Activated CD8-positive, alpha-beta memory T cell treated with anti-CD3 and anti-CD28 coated beads, Interleukin-2, amount 10 ng/mL, durations not matched to agents 7 days and 5 days (primary cell): ENCODE results near the gene SDCCAG8. TPM values are rescaled to one million over a fixed set of nuclear protein-coding genes. Genes with fewer than 3 reads are reported as not detected.
A peak's percentile ranks its signal among the peaks of the same experiment; 100 is the strongest.
"Not testable (repeated sequence)": the region's sequence is repeated elsewhere in the genome, so short reads cannot be mapped to it uniquely, and the experiment has no call there.

Source experiments
- ATAC-seq: fragments of 150-1000 bp; cut with Tn5 transposase; one replicate; pipeline ENCODE4 v1.10.0; 2021; ENCODE audit warnings: moderate library complexity
- CTCF ChIA-PET: fragments of 350-600 bp; sonication (Branson Sonifier 250); formaldehyde crosslinking; loops from one replicate; lab custom pipeline; 2021; ENCODE audit warnings: antibody characterized with exemption; lab: Charles Lee
- DNase-seq: peaks from one replicate; pipeline ENCODE4 v3.0.0-alpha.2; 2020
- H3K27ac Mint-ChIP-seq: one replicate; pipeline ENCODE4 v1.8.0; 2021; ENCODE audit warnings: mild to moderate bottlenecking, mixed read lengths
- H3K27me3 Mint-ChIP-seq: one replicate; pipeline ENCODE4 v1.8.0; 2021; ENCODE audit warnings: mixed read lengths
- H3K36me3 Mint-ChIP-seq: one replicate; pipeline ENCODE4 v1.8.0; 2021; ENCODE audit warnings: mild to moderate bottlenecking, mixed read lengths
- H3K4me1 Mint-ChIP-seq: one replicate; pipeline ENCODE4 v1.8.0; 2021; ENCODE audit warnings: mixed read lengths
- H3K4me3 Mint-ChIP-seq: one replicate; pipeline ENCODE4 v1.8.0; 2021; ENCODE audit warnings: mild to moderate bottlenecking, moderate library complexity, mixed read lengths
- H3K9me3 Mint-ChIP-seq: one replicate; pipeline ENCODE4 v1.8.0; 2022; ENCODE audit warnings: low read depth, mixed read lengths
- total RNA-seq, 2 experiments: library from RNA; stranded (reverse); gene quantifications; one replicate each; pipeline ENCODE4 v1.2.3, GENCODE V29; 2021

The SDCCAG8 gene
- total RNA-seq, 2 experiments from 2014 or later, result 14.9 to 27.1 TPM

DNA sequence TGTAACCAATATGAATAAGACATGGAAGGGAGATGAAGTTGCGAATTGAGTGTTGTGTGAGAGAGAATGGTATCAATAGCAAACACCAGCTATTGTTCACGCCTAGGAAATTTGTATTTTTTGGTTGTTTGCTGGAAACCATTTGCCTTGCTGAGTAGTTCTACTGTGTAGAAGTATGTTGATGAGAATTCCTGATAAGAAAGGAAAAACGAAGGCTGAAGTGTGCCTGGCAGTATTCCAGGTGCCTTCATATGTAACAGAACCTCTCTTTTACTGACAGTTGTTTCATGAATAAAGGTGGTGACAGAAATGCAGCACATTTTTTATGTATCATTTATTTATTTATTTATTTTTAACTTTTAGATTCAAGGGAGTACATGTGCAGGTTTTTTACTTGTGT is 79.5 kb downstream of the SDCCAG8 start:
- no peak overlapping the region for H3K4me3 Mint-ChIP-seq
- CTCF ChIA-PET, result no interaction called here
- H3K9me3 Mint-ChIP-seq, result no peaks in the 10 kb centered on the region
- DNase-seq, result no peak
- peaks cover 9% of the 10 kb centered on the region for H3K36me3 Mint-ChIP-seq
- no peak overlapping the region for H3K27ac Mint-ChIP-seq
- no peaks in the 10 kb centered on the region for H3K27me3 Mint-ChIP-seq
- H3K4me1 Mint-ChIP-seq, result no peaks in the 10 kb centered on the region
- no peak for ATAC-seq

DNA sequence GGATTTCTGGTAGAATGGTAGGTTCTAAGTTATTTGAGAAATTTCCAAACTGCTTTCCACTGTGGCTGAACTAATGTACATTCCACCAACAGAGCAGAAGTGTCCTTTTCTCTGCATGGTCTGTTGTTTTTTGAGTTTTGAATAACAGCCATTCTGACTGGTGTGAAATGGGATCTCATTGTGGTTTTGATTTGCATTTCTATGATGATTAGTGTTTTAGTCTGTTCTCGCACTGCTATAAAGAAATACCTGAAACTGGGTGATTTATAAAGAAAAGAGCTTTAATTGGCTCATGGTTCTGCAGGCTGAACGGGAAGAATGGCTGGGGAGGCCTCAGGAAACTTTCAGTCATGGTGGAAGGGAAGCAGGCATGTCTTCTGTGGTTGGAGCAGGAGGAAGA is 80.3 kb downstream of the SDCCAG8 start:
- no peaks in the 10 kb centered on the region for H3K9me3 Mint-ChIP-seq
- H3K36me3 Mint-ChIP-seq, result peaks cover 9% of the 10 kb centered on the region
- H3K27me3 Mint-ChIP-seq, result no peaks in the 10 kb centered on the region
- H3K27ac Mint-ChIP-seq, result no peak overlapping the region
- H3K4me1 Mint-ChIP-seq, result no peaks in the 10 kb centered on the region
- no peak overlapping the region for H3K4me3 Mint-ChIP-seq
- no peak for DNase-seq
- CTCF ChIA-PET, result no interaction called here
- ATAC-seq, result no peak

DNA sequence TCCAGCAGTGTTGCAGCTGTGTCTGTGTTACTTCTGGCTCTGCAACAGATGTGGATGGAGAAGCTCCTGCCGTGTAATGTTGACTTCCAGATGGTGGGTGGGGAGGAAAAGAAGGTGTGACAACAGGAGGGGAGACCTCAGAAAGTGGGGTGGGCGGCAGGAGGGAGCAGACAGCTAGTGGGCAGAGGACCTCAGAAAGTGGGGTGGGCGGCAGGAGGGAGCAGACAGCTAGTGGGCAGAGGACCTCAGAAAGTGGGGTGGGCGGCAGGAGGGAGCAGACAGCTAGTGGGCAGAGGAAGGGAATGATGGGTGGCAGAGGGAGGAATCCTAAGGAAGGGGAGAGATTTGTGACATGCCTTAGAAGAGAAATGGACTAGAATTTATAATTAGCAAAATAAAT is 83.0 kb downstream of the SDCCAG8 start:
- H3K27ac Mint-ChIP-seq, H3K4me3 Mint-ChIP-seq, CTCF ChIA-PET, H3K9me3 Mint-ChIP-seq, DNase-seq, ATAC-seq, H3K4me1 Mint-ChIP-seq, H3K27me3 Mint-ChIP-seq, H3K36me3 Mint-ChIP-seq: not testable (repeated sequence)

DNA sequence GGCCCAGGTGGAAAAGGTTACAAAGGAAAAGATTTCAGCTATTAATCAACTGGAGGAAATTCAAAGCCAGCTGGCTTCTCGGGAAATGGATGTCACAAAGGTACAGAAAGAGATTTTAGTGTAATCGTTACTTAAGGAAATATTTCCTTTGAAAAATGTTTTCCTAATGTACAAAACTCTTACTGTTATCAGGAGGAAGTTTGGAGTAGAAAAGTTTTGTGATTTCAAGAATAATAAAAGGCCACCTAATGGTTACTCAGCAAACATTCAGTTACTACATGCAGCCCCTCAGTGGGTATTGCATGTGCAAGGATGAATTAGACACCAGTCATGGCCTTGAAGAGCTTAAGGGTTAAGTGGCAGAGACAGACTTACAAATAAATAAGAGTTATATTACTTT is 85.2 kb downstream of the SDCCAG8 start:
- no peak overlapping the region for H3K27ac Mint-ChIP-seq
- H3K36me3 Mint-ChIP-seq, result peaks cover 4% of the 10 kb centered on the region
- DNase-seq (no peak), ATAC-seq (no peak)
- H3K27me3 Mint-ChIP-seq, result no peaks in the 10 kb centered on the region
- H3K9me3 Mint-ChIP-seq, result no peaks in the 10 kb centered on the region
- CTCF ChIA-PET, result no interaction called here
- no peak overlapping the region for H3K4me3 Mint-ChIP-seq
- H3K4me1 Mint-ChIP-seq, result peaks cover 9% of the 10 kb centered on the region

DNA sequence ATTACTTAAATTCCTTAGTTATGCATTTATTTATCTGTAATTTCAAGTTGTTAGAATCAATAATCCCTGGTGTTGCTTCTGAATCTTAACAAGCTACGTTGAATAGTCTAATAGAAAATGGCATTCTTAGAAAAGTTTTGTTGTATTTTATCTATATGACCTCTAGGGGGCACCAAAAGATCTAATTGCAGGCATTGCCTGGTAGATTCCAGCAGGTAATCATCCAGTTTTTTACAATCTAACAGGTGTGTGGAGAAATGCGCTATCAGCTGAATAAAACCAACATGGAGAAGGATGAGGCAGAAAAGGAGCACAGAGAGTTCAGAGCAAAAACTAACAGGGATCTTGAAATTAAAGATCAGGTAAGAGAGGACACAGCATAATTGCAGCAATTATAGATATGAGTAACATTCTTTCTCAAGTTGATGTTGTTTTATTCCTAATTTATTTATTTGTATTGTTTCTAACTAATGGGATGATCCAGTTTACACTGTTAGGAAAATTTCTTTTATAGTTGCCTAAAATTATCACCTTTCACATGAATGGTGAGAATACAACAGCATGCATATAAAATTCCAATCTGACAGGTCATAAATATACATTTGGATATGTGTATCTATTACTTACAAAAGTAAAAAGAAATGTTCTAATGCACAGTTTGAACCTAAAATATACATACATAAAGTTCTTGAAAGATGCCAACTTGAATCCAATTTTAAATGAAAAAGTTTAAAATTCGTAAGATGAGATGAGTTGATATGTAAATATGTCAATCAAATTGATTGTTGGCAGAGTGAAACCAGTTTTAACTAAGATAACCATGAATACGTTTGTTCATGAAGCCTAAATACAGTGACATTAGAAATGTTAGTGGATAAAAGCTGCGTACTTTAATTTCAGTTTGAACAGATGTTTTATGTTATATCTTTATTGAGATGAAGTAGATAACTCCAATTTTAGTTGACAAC is 88.4 kb downstream of the SDCCAG8 start:
- Mint-ChIP-seq H3K27ac (no peak overlapping the region), H3K4me3 (no peak overlapping the region), H3K9me3 (no peaks in the 10 kb centered on the region), H3K36me3 (no peaks in the 10 kb centered on the region), H3K4me1 (peaks cover 15% of the 10 kb centered on the region), H3K27me3 (no peaks in the 10 kb centered on the region)
- DNase-seq (no peak), ATAC-seq (peak; percentile 63)
- CTCF ChIA-PET, result interaction anchor here (0.6 to 2.7 kb wide), 20 partner anchors 9 to 955 kb away, joined by 3 to 18 read pairs (median 4); no protein-coding TSS in a partner anchor

DNA sequence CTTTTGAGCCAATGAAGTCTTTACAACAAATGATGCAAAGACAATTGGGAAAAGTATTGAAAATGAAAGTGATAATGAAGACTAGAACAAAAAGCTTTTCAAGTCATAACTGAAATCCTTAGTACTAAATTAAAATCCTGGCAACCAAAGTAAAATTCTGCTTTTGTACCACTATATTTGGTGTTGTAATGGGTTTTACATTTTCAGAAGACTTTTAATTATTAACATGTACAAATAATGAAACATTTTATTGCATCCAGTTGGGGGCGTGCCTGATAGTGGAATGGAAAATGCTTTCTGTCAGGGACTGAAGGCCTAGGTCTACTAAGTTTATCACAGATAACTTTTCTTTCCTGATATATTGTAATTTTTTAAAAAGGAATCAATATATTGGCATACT is 89.4 kb downstream of the SDCCAG8 start:
- DNase-seq (no peak), ATAC-seq (no peak)
- no peak overlapping the region for H3K27ac Mint-ChIP-seq
- peaks cover 17% of the 10 kb centered on the region for H3K4me1 Mint-ChIP-seq
- H3K27me3 Mint-ChIP-seq, result no peaks in the 10 kb centered on the region
- CTCF ChIA-PET, result interaction anchor here (0.7 to 2.2 kb wide), 5 partner anchors 56 to 944 kb away, joined by 3 to 5 read pairs (median 4); no protein-coding TSS in a partner anchor
- H3K9me3 Mint-ChIP-seq, result no peaks in the 10 kb centered on the region
- H3K4me3 Mint-ChIP-seq, result no peak overlapping the region
- H3K36me3 Mint-ChIP-seq, result no peaks in the 10 kb centered on the region

DNA sequence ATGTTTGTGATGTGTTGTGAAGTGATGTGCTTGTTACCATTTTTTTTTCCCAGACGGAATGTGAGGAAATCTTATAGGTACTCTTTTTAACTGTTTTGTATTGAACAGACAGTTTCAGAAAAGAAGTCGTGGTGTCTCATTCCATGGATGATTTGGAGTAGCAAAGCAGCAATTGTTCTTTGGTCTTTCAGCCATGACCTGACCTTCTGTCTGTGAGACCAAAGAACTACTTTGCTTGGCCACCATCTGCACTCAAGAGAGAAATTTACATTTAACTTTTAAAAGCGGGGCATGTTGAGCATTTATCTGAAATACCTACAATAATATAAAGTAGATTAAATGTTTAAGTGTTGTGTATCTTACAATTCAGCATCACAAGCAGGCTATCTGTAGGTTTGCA is 90.2 kb downstream of the SDCCAG8 start:
- Mint-ChIP-seq H3K4me3 (no peak overlapping the region), H3K36me3 (no peaks in the 10 kb centered on the region), H3K27me3 (no peaks in the 10 kb centered on the region), H3K9me3 (no peaks in the 10 kb centered on the region), H3K27ac (no peak overlapping the region), H3K4me1 (peaks cover 17% of the 10 kb centered on the region)
- DNase-seq, result no peak
- no peak for ATAC-seq
- CTCF ChIA-PET, result no interaction called here

DNA sequence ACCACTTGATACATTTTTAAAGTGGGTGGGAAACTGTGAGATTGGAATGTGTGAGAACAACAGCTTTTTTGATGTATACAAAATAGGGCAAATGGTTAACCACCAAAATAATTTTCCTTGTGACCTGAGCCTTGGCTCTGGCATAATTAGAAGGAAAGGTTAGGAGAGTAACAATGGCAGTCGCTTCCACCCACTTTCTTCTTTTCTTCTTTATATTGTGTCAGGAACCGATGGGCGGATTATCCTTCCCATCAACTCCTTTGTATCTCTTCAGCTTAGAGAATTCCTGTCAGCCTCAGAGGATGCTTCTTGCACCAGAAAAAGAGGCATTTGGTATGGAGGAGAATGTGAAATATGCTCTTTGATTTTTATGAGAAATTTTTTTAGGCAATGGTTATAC is 90.6 kb downstream of the SDCCAG8 start:
- Mint-ChIP-seq H3K27me3 (no peaks in the 10 kb centered on the region), H3K4me3 (no peak overlapping the region), H3K36me3 (no peaks in the 10 kb centered on the region), H3K4me1 (peaks cover 17% of the 10 kb centered on the region), H3K27ac (no peak overlapping the region), H3K9me3 (no peaks in the 10 kb centered on the region)
- ATAC-seq (no peak), DNase-seq (no peak)
- CTCF ChIA-PET, result no interaction called here

DNA sequence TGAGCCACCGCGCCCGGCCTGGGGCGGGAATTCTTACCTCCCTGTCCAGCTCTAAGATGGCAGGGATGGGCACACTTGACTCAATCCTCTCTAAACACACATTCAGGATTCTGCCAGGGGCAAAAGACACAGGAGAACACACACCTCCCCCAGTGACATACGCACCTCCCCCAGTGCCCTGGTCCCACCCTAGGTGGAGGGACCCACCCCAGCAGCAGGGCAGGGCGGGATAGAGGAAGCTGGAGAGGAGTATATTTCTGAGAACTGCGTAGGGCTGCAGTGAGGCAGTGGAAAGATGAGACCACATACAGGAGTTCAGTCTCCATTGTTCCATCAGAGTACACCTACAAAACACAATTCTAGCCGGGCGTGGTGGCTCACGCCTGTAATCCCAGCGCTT is 92.5 kb downstream of the SDCCAG8 start:
- CTCF ChIA-PET, result no interaction called here
- peaks cover 2% of the 10 kb centered on the region for H3K36me3 Mint-ChIP-seq
- H3K4me1 Mint-ChIP-seq, result peaks cover 19% of the 10 kb centered on the region
- ATAC-seq (no peak), DNase-seq (no peak)
- H3K9me3 Mint-ChIP-seq, result no peaks in the 10 kb centered on the region
- H3K27me3 Mint-ChIP-seq, result no peaks in the 10 kb centered on the region
- no peak overlapping the region for H3K27ac Mint-ChIP-seq
- H3K4me3 Mint-ChIP-seq, result no peak overlapping the region

DNA sequence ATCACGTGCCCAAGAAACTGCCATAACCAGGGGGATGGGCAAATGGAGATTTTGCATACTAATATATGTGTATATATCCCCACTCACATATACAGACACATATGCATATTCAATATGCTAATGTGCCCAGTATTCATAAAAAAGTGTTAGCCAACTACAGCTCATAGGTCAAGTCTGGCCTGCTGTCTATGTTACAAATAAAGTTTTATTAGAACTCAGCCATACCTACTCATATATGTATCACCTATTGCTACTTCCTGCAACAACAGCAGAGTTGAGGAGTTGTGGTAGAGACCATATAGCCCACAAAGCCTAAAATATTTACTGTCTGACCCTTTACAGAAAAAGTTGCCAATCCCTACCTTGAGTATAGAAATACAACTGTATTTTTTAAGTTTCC is 93.3 kb downstream of the SDCCAG8 start:
- H3K4me3 Mint-ChIP-seq, result no peak overlapping the region
- H3K9me3 Mint-ChIP-seq, result no peaks in the 10 kb centered on the region
- peaks cover 19% of the 10 kb centered on the region for H3K4me1 Mint-ChIP-seq
- ATAC-seq (no peak), DNase-seq (no peak)
- peaks cover 5% of the 10 kb centered on the region for H3K36me3 Mint-ChIP-seq
- H3K27me3 Mint-ChIP-seq, result no peaks in the 10 kb centered on the region
- H3K27ac Mint-ChIP-seq, result no peak overlapping the region
- CTCF ChIA-PET, result no interaction called here

DNA sequence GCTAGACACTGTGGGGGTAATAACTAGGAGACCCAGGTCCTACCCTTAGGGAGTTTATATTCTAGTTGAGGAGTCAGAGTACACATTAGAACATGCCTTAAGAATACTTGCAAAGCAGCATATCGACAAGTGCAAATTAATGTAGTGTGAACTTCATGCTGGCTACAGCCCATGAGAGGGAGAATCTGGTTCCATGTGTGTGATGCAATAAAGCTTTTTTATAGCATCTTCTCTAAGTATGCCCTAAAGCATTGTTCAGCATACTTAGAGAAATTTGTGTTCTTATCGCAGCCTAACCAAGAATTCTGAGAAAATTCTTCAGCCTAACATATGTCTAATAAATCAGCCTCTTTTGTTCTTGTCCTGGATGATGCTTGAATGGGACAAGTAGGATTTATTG is 95.5 kb downstream of the SDCCAG8 start:
- H3K4me1 Mint-ChIP-seq, result peaks cover 24% of the 10 kb centered on the region
- DNase-seq (no peak), ATAC-seq (no peak)
- CTCF ChIA-PET, result no interaction called here
- H3K27ac Mint-ChIP-seq, result no peak overlapping the region
- no peaks in the 10 kb centered on the region for H3K27me3 Mint-ChIP-seq
- peaks cover 5% of the 10 kb centered on the region for H3K36me3 Mint-ChIP-seq
- H3K4me3 Mint-ChIP-seq, result no peak overlapping the region
- no peaks in the 10 kb centered on the region for H3K9me3 Mint-ChIP-seq

DNA sequence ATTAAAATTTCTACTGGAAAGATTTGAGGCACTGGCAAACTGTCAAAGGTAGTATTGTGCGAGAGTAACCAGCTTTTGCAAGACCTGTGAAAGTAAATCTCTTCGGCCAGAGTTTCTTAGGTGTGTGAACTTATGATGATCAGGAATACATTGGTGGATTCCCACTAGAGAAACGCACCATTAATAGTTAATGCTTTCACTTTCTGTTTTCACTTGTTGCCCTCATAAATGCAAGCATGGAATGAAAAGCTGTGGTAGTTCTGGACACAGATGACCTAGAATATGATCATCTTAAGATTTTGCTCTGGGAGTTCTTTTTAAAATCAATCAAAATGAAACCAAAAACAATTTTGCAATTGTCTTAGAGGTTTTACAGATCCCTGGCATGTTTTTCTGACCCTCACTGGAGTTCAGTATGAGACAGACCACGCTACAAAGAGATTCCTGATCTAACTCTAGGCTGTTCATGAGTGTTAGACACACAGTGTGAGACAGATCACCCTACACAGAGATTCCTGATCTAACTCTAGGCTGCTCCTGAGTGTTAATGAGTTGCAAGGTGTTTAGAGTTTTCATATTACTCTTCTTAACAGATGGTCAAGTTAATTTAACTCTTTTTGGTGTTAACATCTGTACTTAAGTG is 98.8 kb downstream of the SDCCAG8 start:
- no peaks in the 10 kb centered on the region for H3K27me3 Mint-ChIP-seq
- peak overlapping the region; percentile 66 for H3K27ac Mint-ChIP-seq
- ATAC-seq (peak; percentile 68), DNase-seq (no peak)
- CTCF ChIA-PET, result interaction anchor here (0.6 to 3.4 kb wide), 4 partner anchors 11 to 1342 kb away, joined by 3 to 15 read pairs (median 3); no protein-coding TSS in a partner anchor
- peaks cover 16% of the 10 kb centered on the region for H3K4me1 Mint-ChIP-seq
- H3K36me3 Mint-ChIP-seq, result peaks cover 8% of the 10 kb centered on the region
- no peaks in the 10 kb centered on the region for H3K9me3 Mint-ChIP-seq
- peak overlapping the region; percentile 63 for H3K4me3 Mint-ChIP-seq

DNA sequence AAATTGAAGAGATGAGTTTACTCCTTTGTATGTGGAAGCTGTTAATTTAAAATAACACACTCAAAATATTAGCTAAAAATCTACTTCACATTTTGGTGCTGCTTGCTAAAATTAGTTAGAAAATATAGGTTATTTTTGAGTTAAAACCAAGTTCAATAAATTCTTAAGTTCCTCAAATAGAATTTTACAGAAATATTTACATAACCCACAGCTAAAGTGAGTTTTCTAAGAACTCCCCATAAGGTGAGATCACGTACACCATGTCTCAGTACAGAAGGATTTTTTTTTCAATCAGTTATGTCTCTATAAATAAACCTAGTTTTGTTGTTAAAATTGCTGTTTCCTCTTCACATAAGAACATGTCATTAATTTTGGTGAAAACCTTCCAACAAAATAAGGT is 108.0 kb downstream of the SDCCAG8 start:
- H3K9me3 Mint-ChIP-seq, result no peaks in the 10 kb centered on the region
- DNase-seq, result no peak
- H3K4me3 Mint-ChIP-seq, result no peak overlapping the region
- no peaks in the 10 kb centered on the region for H3K4me1 Mint-ChIP-seq
- CTCF ChIA-PET, result interaction anchor here (0.8 kb wide), 1 partner anchor 384 kb away, joined by 3 read pairs; no protein-coding TSS in a partner anchor
- peaks cover 13% of the 10 kb centered on the region for H3K36me3 Mint-ChIP-seq
- no peaks in the 10 kb centered on the region for H3K27me3 Mint-ChIP-seq
- no peak overlapping the region for H3K27ac Mint-ChIP-seq
- ATAC-seq, result no peak
